T-cell (primary cell): ENCODE measurements around the gene CGNL1. TPM values are rescaled to one million over a fixed set of nuclear protein-coding genes. Genes with fewer than 3 reads are reported as not detected.
A peak's percentile ranks its signal among the peaks of the same experiment; 100 is the strongest.

Experiments
- ATAC-seq, 4 experiments: fragments of 200-7000 bp in 3 of 4; fragments of 150-1000 bp in 1 of 4; cut with Tn5 transposase; replicated peaks in 1 of 4; 1 replicate in 3 of 4; 2 replicates in 1 of 4; pipeline ENCODE4 v1.10.0; 2021; ENCODE audit warnings: moderate library complexity in 3 of 4, mild to moderate bottlenecking in 2 of 4, moderate number of reproducible peaks in 1 of 4
- CTCF ChIA-PET, 2 donors: fragments of 300-600 bp; sonication (Branson Sonifier 250); formaldehyde crosslinking; loops; one replicate each; lab custom pipeline; 2022; ENCODE audit warnings: antibody characterized with exemption in 2 of 2; lab: Charles Lee
- POLR2A ChIA-PET, 2 donors: fragments of 300-600 bp; sonication (Branson Sonifier 250); formaldehyde crosslinking; loops; one replicate each; lab custom pipeline; 2022; ENCODE audit warnings: antibody characterized with exemption in 2 of 2; lab: Charles Lee
- DNase-seq, 35 experiments: peaks; one replicate each; pipeline versions ENCODE4 v3.0.0 to v3.0.0-alpha.2; 2013 to 2023
- H3K27ac ChIP-seq: one replicate; pipeline ENCODE4 v1.5.1; 2013; ENCODE audit warnings: low read length
- H3K27me3 ChIP-seq, 2 experiments: replicated peaks in 1 of 2; 1 replicate in 1 of 2; 2 replicates in 1 of 2; pipeline versions ENCODE4 v1.6.1 to v1.7.0; 2013; ENCODE audit warnings: low read length in 1 of 2, mixed read lengths in 1 of 2; ENCODE audit not compliant: control insufficient read depth in 2 of 2, insufficient read depth in 2 of 2; ENCODE audit errors: extremely low read depth in 1 of 2
- H3K36me3 ChIP-seq, 2 donors: 1 replicate in 1 of 2; 2 replicates in 1 of 2; pipeline versions ENCODE4 v1.6.1 to v1.7.0; 2013; ENCODE audit warnings: low read length in 1 of 2; ENCODE audit not compliant: control insufficient read depth in 2 of 2, insufficient read depth in 1 of 2; ENCODE audit errors: extremely low read depth in 1 of 2
- H3K4me1 ChIP-seq, 2 experiments: 1 replicate in 1 of 2; 2 replicates in 1 of 2; pipeline versions ENCODE4 v1.6.1 to v1.7.0; 2013; ENCODE audit warnings: low read length in 2 of 2, mixed read lengths in 1 of 2; ENCODE audit not compliant: insufficient read depth in 2 of 2, control insufficient read depth in 1 of 2; ENCODE audit errors: extremely low read depth in 1 of 2
- H3K4me3 ChIP-seq, 2 donors: 1 replicate in 1 of 2; 2 replicates in 1 of 2; pipeline versions ENCODE4 v1.5.1 to v1.7.0; 2013; ENCODE audit warnings: mild to moderate bottlenecking in 2 of 2, low read length in 1 of 2, moderate library complexity in 1 of 2; ENCODE audit not compliant: control insufficient read depth in 1 of 2; ENCODE audit errors: extremely low read depth in 1 of 2
- H3K9me3 ChIP-seq: 2 replicates; pipeline ENCODE4 v1.7.0; 2013
- H3K27ac Mint-ChIP-seq, 2 donors: one replicate each; pipeline ENCODE4 v1.8.0; 2020 to 2021; ENCODE audit warnings: mild to moderate bottlenecking in 2 of 2, mixed read lengths in 2 of 2
- H3K27me3 Mint-ChIP-seq, 2 donors: one replicate each; pipeline ENCODE4 v1.8.0; 2021 to 2022; ENCODE audit warnings: mixed read lengths in 2 of 2
- H3K36me3 Mint-ChIP-seq: one replicate; pipeline ENCODE4 v1.8.0; 2021; ENCODE audit warnings: mixed read lengths
- H3K4me1 Mint-ChIP-seq, 3 donors: one replicate each; pipeline ENCODE4 v1.8.0; 2020 to 2022; ENCODE audit warnings: mixed read lengths in 3 of 3, mild to moderate bottlenecking in 1 of 3
- H3K4me3 Mint-ChIP-seq, 3 donors: one replicate each; pipeline ENCODE4 v1.8.0; 2020 to 2022; ENCODE audit warnings: mild to moderate bottlenecking in 3 of 3, mixed read lengths in 3 of 3, moderate library complexity in 3 of 3
- H3K9me3 Mint-ChIP-seq, 3 donors: one replicate each; pipeline ENCODE4 v1.8.0; 2020 to 2022; ENCODE audit warnings: mixed read lengths in 3 of 3
- WGBS: methylation state at CpG from one replicate; pipeline ENCODE4 v1.1.5; 2013; ENCODE audit warnings: missing lambda C conversion rate; ENCODE audit not compliant: insufficient coverage; 5-methylcytosine and 5-hydroxymethylcytosine counted together
- total RNA-seq, 35 experiments: library from RNA in 6 of 35; stranded (reverse) in 6 of 35; fragments of 120-200 nt in 1 of 35; gene quantifications; one replicate each; pipeline versions ENCODE4 v1.2.1 to v1.2.4 and lab custom pipeline; 2013 to 2026

The CGNL1 gene
- total RNA-seq, 5 donors from 2014 or later (not counting 1 experiment from before 2014, with no cell fraction given), result 0.13 to 0.18 (median 0.16) TPM; not detected in 2

- no peaks in the 10 kb centered on the region for H3K9me3 ChIP-seq
- no peaks in the 10 kb centered on the region for H3K36me3 ChIP-seq
- H3K4me3 Mint-ChIP-seq, result no peak overlapping the region
- H3K27ac Mint-ChIP-seq, result no peak overlapping the region
- peaks cover 0 to 23% of the 10 kb centered on the region in 2 experiments for H3K27me3 ChIP-seq
- H3K9me3 Mint-ChIP-seq, result peaks cover 0 to 9% (median 2%) of the 10 kb centered on the region in 3 donors
- H3K4me1 Mint-ChIP-seq, result no peaks in the 10 kb centered on the region
- ATAC-seq (no peak), DNase-seq (no peak)
- H3K27ac ChIP-seq, result no peak overlapping the region
- no peak overlapping the region for H3K4me3 ChIP-seq
- ChIA-PET POLR2A (no interaction called here), CTCF (no interaction called here)
- H3K36me3 Mint-ChIP-seq, result no peaks in the 10 kb centered on the region
- peaks cover 11 to 13% of the 10 kb centered on the region in 2 donors for H3K27me3 Mint-ChIP-seq
- H3K4me1 ChIP-seq, result no peaks in the 10 kb centered on the region
Observed at GRCh38 chr15:57538265-57538529, 161.9 kb downstream of the CGNL1 start.

- Mint-ChIP-seq H3K9me3 (peaks cover 0 to 9% (median 2%) of the 10 kb centered on the region in 3 donors), H3K36me3 (no peaks in the 10 kb centered on the region), H3K4me1 (no peaks in the 10 kb centered on the region), H3K27ac (no peak overlapping the region), H3K27me3 (peaks cover 11 to 13% of the 10 kb centered on the region in 2 donors), H3K4me3 (no peak overlapping the region)
- 80% methylated on average over 7 of the region's 9 CpGs for WGBS
- POLR2A ChIA-PET, result no interaction called here
- Histone ChIP-seq H3K4me1 (no peaks in the 10 kb centered on the region), H3K9me3 (no peaks in the 10 kb centered on the region), H3K4me3 (no peak overlapping the region), H3K27me3 (peaks cover 0 to 23% of the 10 kb centered on the region in 2 experiments), H3K36me3 (no peaks in the 10 kb centered on the region), H3K27ac (no peak overlapping the region)
- CTCF ChIA-PET, result no interaction called here
- no peak for ATAC-seq
- DNase-seq, result no peak
Observed at GRCh38 chr15:57538821-57539220, 162.5 kb downstream of the CGNL1 start.

GRCh38 chr15:57540211-57540610 is 163.9 kb downstream of the CGNL1 start:
- ChIA-PET POLR2A (interaction anchor here in 1 of 2 donors (0.6 kb wide), 1 partner anchor 11 kb away, joined by 3 read pairs; no protein-coding TSS in a partner anchor), CTCF (no interaction called here)
- WGBS, result 80% methylated on average over 1 of the region's 3 CpGs
- no peak overlapping the region for H3K4me3 Mint-ChIP-seq
- H3K4me3 ChIP-seq, result no peak overlapping the region
- no peaks in the 10 kb centered on the region for H3K36me3 Mint-ChIP-seq
- no peak for DNase-seq
- peaks cover 0 to 28% of the 10 kb centered on the region in 2 experiments for H3K27me3 ChIP-seq
- H3K36me3 ChIP-seq, result no peaks in the 10 kb centered on the region
- H3K9me3 Mint-ChIP-seq, result peaks cover 0 to 9% (median 2%) of the 10 kb centered on the region in 3 donors
- no peak overlapping the region for H3K27ac Mint-ChIP-seq
- no peaks in the 10 kb centered on the region for H3K4me1 ChIP-seq
- H3K27ac ChIP-seq, result no peak overlapping the region
- H3K27me3 Mint-ChIP-seq, result peaks cover 11 to 13% of the 10 kb centered on the region in 2 donors
- H3K9me3 ChIP-seq, result no peaks in the 10 kb centered on the region
- no peaks in the 10 kb centered on the region for H3K4me1 Mint-ChIP-seq
- no peak for ATAC-seq

- 46% methylated on average over 7 of the region's 11 CpGs for WGBS
- peaks cover 13 to 14% of the 10 kb centered on the region in 2 donors for H3K27me3 Mint-ChIP-seq
- H3K27ac ChIP-seq, result no peak overlapping the region
- no peaks in the 10 kb centered on the region for H3K4me1 Mint-ChIP-seq
- peaks cover 0 to 34% of the 10 kb centered on the region in 2 experiments for H3K27me3 ChIP-seq
- no peaks in the 10 kb centered on the region for H3K36me3 ChIP-seq
- peaks cover 0 to 5% (median 2%) of the 10 kb centered on the region in 3 donors for H3K9me3 Mint-ChIP-seq
- no peak for DNase-seq
- ChIA-PET POLR2A (no interaction called here), CTCF (no interaction called here)
- no peak overlapping the region for H3K4me3 ChIP-seq
- H3K4me3 Mint-ChIP-seq, result no peak overlapping the region
- H3K4me1 ChIP-seq, result no peaks in the 10 kb centered on the region
- no peaks in the 10 kb centered on the region for H3K9me3 ChIP-seq
- H3K36me3 Mint-ChIP-seq, result no peaks in the 10 kb centered on the region
- no peak overlapping the region for H3K27ac Mint-ChIP-seq
- no peak for ATAC-seq
Observed at GRCh38 chr15:57540736-57541135, 164.4 kb downstream of the CGNL1 start.

- POLR2A ChIA-PET, result no interaction called here
Observed at GRCh38 chr15:57541271-57541670, 165.0 kb downstream of the CGNL1 start.

GRCh38 chr15:57541805-57542504 is 165.7 kb downstream of the CGNL1 start:
- peaks cover 0 to 36% of the 10 kb centered on the region in 2 experiments for H3K27me3 ChIP-seq
- ATAC-seq (no peak), DNase-seq (peak in 11 of 35 experiments; percentile 7 to 27 (median 9))
- ChIA-PET POLR2A (no interaction called here), CTCF (interaction anchor here (0.5 to 0.6 kb wide), 3 partner anchors 26 to 136 kb away, joined by 3 to 5 read pairs (median 3); no protein-coding TSS in a partner anchor)
- no peak overlapping the region for H3K4me3 Mint-ChIP-seq
- 57% methylated on average over 6 of the region's 7 CpGs for WGBS
- H3K4me1 ChIP-seq, result no peaks in the 10 kb centered on the region
- no peaks in the 10 kb centered on the region for H3K36me3 Mint-ChIP-seq
- no peaks in the 10 kb centered on the region for H3K36me3 ChIP-seq
- H3K9me3 Mint-ChIP-seq, result no peaks in the 10 kb centered on the region
- no peak overlapping the region for H3K4me3 ChIP-seq
- H3K27ac Mint-ChIP-seq, result no peak overlapping the region
- H3K9me3 ChIP-seq, result no peaks in the 10 kb centered on the region
- peaks cover 13 to 16% of the 10 kb centered on the region in 2 donors for H3K27me3 Mint-ChIP-seq
- no peak overlapping the region for H3K27ac ChIP-seq
- H3K4me1 Mint-ChIP-seq, result no peaks in the 10 kb centered on the region

More at GRCh38 chr15:57541271-57541670, 165.0 kb downstream of the CGNL1 start:
- Mint-ChIP-seq H3K4me1 (no peaks in the 10 kb centered on the region), H3K4me3 (no peak overlapping the region), H3K27ac (no peak overlapping the region), H3K36me3 (no peaks in the 10 kb centered on the region), H3K27me3 (peaks cover 13 to 16% of the 10 kb centered on the region in 2 donors), H3K9me3 (no peaks in the 10 kb centered on the region)
- Histone ChIP-seq H3K27me3 (peaks cover 0 to 36% of the 10 kb centered on the region in 2 experiments), H3K4me3 (no peak overlapping the region), H3K36me3 (no peaks in the 10 kb centered on the region), H3K4me1 (no peaks in the 10 kb centered on the region), H3K9me3 (no peaks in the 10 kb centered on the region), H3K27ac (no peak overlapping the region)
- CTCF ChIA-PET, result interaction anchor here in 1 of 2 donors (0.6 kb wide), 1 partner anchor 71 kb away, joined by 3 read pairs; no protein-coding TSS in a partner anchor
- ATAC-seq, result no peak
- WGBS, result 79% methylated on average over 6 of the region's 8 CpGs
- DNase-seq, result no peak
